Keratinocyte (primary cell): Measurements from ENCODE around the gene SETD2.

Experiments used
- CTCF ChIP-seq, 3 experiments: IDR thresholded peaks in 1 of 3; conservative IDR thresholded peaks in 1 of 3; optimal IDR thresholded peaks in 1 of 3; 2 replicates in 2 of 3; 3 replicates in 1 of 3; pipeline versions ENCODE3 to v1.5.1; 2011; ENCODE audit warnings: low read length in 3 of 3, mild to moderate bottlenecking in 3 of 3, moderate library complexity in 2 of 3, control low read depth in 1 of 3, inconsistent platforms in 1 of 3; ENCODE audit not compliant: insufficient read depth in 2 of 3; ENCODE audit errors: extremely low read depth in 1 of 3
- EZH2 ChIP-seq: IDR thresholded peaks from one replicate; pipeline ENCODE4 v1.6.1; 2012; ENCODE audit warnings: inconsistent platforms, mild to moderate bottlenecking, low read length, moderate library complexity

- no peak for TF ChIP-seq EZH2
- no peak for TF ChIP-seq CTCF (optimal IDR thresholded peaks at IDR 0.05 in 1 of 3, IDR thresholded peaks at IDR 0.05 in 1 of 3, conservative IDR thresholded peaks at IDR 0.05 in 1 of 3; ENCODE audit: extremely low read depth in 1 of 3, insufficient read depth in 2 of 3, low read length in 3 of 3)
Observed at GRCh38 chr3:47002171-47003055, 161.5 kb downstream of the SETD2 start.
